HG03196 (cell line): ENCODE measurements around the gene TBX15.
"Not testable (repeated sequence)": the region's sequence is repeated elsewhere in the genome, so short reads cannot be mapped to it uniquely, and the experiment has no call there.

Experiments
- ATAC-seq: cut with Tn5 transposase; IDR thresholded peaks from one replicate; pipeline ENCODE4 v1.9.1; 2021; ENCODE audit not compliant: unreplicated experiment

The TBX15 gene

GRCh38 chr1:118960567-118961136 lies 27.5 kb downstream of the TBX15 start:
- peak; percentile 5 for ATAC-seq

GRCh38 chr1:118960026-118960561 lies 28.0 kb downstream of the TBX15 start:
- ATAC-seq: peak; percentile 91

GRCh38 chr1:118958937-118959631 lies 29.1 kb downstream of the TBX15 start:
- no peak for ATAC-seq

GRCh38 chr1:118958140-118958539 lies 30.0 kb downstream of the TBX15 start:
- no peak for ATAC-seq

GRCh38 chr1:118957579-118957978 lies 30.6 kb downstream of the TBX15 start:
- ATAC-seq: not testable (repeated sequence)

GRCh38 chr1:118954301-118954905 lies 33.7 kb downstream of the TBX15 start:
- ATAC-seq: no peak

- ATAC-seq: no peak
Measured at GRCh38 chr1:118951270-118951936, 36.7 kb downstream of the TBX15 start.

- ATAC-seq: no peak
Measured at GRCh38 chr1:118949315-118949714, 38.8 kb downstream of the TBX15 start.

- ATAC-seq: no peak
Measured at GRCh38 chr1:118948846-118949245, 39.3 kb downstream of the TBX15 start.

- no peak for ATAC-seq
Measured at GRCh38 chr1:118948351-118948750, 39.8 kb downstream of the TBX15 start.

- ATAC-seq: no peak
Measured at GRCh38 chr1:118947790-118948189, 40.4 kb downstream of the TBX15 start.

- no peak for ATAC-seq
Measured at GRCh38 chr1:118947003-118947765, 41.0 kb downstream of the TBX15 start.

- no peak for ATAC-seq
Measured at GRCh38 chr1:118945489-118945888, 42.7 kb downstream of the TBX15 start.

- ATAC-seq: no peak
Measured at GRCh38 chr1:118944546-118944945, 43.6 kb downstream of the TBX15 start.

- no peak for ATAC-seq
Measured at GRCh38 chr1:118944133-118944532, 44.0 kb downstream of the TBX15 start.

- no peak for ATAC-seq
Measured at GRCh38 chr1:118940957-118941356, 47.2 kb downstream of the TBX15 start.

GRCh38 chr1:118937413-118938072 lies 50.6 kb downstream of the TBX15 start:
- ATAC-seq: no peak

- ATAC-seq: no peak
Measured at GRCh38 chr1:118934706-118935105, 53.4 kb downstream of the TBX15 start.

- no peak for ATAC-seq
Measured at GRCh38 chr1:118933051-118933781, 54.9 kb downstream of the TBX15 start.

- ATAC-seq: no peak
Measured at GRCh38 chr1:118931876-118932275, 56.3 kb downstream of the TBX15 start.
